GM18867 (cell line): ENCODE data around the gene ZSCAN22.
"Not testable (repeated sequence)": the region's sequence is repeated elsewhere in the genome, so short reads cannot be mapped to it uniquely, and the experiment has no call there.

Experiments used
- ATAC-seq: cut with Tn5 transposase; IDR thresholded peaks from one replicate; pipeline ENCODE4 v1.9.1; 2021; ENCODE audit warnings: mild to moderate bottlenecking, moderate library complexity; ENCODE audit not compliant: unreplicated experiment

The ZSCAN22 gene

GRCh38 chr19:58368561-58369360 is 42.0 kb downstream of the ZSCAN22 start:
- ATAC-seq, result no peak

DNA sequence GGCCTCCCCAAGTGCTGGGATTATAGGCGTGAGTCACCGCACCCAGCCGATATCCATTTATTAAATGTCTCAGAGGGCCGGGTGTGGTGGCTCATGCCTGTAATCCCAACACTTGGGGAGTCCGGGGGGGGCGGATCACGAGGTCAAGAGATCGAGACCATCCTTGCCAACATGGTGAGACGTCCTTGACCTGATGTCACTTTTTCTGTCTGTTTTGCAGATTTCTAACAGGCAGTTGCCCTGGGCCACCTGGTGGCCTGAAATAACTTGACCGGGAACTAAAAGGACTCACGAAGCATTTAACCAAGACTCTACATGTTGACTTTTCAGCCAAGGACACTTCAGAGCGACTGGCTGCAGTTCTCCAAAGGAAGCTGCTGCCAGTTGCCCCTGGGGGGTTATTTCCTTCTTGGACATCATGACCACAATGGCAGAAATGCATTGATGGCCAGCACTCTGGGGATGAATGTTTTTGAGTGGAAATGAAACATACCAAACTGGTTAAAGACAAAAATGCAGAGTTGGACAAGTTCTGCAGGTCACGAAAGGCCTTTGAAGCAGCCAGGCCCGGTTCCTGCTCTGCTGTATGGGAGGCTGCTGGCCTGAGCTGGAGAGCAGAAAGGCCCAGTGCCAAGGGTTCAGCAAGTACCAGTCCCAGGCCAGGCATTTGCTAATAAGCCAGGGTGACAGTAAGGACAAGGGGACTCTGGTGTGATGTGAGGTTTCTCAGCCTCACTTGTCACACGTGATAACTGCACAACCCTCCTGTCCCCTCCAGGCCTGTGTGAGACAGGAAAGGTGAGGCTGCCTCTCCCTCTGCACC is 45.7 kb downstream of the ZSCAN22 start:
- no peak for ATAC-seq

DNA sequence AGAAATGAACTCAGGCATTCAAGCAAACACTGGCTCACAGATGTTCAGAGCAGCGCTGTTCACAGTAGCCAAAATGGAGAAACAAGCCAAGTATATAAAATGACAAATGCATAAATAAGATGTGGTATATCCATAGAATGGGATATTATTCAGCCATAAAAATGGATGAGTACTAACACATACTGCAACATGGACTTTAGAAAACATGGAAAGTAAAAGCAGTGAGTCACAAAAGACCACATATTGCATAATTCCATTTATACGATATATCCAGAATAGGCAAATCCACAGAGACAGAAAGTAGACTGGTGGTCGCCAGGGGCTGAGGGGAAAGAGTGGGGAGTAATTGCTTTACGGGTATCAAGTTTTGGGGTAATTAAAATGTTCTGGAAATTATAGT is 47.4 kb downstream of the ZSCAN22 start:
- ATAC-seq, result no peak

DNA sequence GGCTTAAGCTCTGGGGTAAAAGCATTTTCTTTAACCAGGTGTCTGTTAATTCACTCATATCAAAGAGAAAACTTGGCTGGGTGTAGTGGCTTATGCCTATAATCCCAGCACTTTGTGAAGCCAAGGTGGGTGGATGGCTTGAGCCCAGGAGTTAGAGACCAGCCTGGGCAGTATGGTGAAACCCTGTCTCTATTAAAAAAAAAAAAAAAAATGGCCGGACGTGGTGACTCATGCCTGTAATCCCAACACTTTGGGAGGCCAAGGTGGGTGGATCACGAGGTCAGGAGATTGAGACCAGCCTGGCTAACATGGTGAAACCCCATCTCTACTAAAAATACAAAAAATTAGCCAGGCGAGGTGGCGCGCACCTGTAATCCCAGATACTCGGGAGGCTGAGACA is 49.9 kb downstream of the ZSCAN22 start:
- not testable (repeated sequence) for ATAC-seq

DNA sequence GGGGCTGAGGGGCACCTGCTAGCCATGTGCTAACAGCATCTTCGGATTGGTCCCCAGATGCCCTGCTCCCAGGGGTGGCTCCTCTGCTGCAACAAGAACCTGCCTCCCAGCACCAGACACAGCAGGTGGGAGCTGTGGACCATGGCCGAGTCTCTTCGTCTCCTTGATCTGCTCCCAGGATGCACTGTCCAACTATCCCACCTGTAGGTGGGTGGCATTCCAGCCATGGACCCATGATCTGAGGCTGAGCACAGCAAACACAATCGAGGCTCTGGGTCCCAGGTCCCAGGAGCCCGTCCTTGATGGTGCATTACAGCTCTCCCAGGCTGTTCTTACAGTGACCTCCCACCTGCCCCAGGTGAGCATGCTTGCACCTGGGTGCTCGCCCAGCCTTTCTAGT is 52.5 kb downstream of the ZSCAN22 start:
- no peak for ATAC-seq

DNA sequence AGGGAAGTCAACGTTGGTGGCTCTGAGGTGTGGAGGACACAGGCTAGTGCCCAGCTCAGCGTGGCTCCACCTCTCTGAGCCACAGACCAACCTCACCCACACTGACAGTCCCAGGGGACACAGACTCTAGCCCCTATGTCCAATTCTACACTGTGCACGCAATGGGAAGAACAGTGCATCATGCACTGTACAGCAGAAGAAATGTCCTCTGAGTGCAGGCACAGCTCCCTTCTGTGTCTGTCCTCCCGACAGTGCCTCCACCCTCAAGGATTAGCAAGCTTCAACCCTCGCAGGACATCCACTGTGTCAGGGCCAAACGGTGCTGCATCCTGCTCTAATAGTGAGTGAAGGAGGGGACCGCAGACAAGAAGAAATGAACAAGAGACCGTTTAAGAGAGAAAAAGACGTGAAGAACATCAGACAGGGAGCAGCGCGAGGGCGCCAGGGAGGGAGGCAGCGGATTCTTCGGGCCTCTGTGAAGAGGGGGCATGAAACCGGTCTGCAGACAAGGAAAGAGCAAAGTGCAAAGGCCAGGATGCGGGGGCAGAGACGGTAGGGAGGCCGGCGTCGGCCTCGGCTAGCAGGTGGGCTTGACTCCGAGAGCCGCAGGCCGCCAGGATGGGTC is 53.4 kb downstream of the ZSCAN22 start:
- no peak for ATAC-seq

GRCh38 chr19:58380662-58381459 is 54.1 kb downstream of the ZSCAN22 start, which contains the start of gene ZNF837:
ZNF837 (minus strand) TSS chr19:58381030; CDS start chr19:58369332, 11,698 bp downstream.
- ATAC-seq, result peak; percentile 76

DNA sequence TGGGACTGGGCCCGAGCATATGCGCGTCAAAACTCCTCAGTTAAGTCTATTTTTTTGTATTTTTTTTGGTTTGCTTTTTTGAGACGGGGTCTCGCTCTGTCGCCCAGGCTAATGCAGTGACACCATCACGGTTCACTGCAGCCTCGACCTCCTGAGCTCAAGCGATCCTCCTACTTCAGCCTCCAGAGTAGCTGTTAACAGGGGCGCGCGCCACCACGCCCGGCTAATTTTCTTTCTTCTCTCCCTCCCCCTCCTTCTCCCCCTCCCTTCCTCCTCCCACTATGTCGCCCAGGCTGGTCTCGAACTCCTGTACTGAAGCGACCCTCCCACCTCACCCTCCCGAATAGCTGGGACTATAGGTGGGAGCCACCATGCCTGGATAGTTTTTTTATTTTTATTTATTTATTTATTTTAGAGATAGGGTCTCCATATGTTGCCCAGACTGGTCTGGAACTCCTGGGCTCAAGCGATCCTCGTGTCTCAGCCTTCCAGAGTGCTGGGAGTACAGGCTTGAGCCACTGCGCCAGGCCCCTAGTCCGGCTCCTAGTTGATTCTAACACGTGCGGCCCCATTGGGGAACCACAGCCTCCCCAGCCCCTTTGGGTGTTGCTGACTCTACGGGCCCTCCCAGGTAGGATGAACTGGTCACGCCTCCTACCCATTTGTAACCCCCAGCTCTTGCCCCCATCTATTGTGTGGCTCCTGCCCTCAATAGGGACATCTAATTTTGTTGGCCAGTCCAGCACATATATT is 54.8 kb downstream of the ZSCAN22 start:
- no peak for ATAC-seq

GRCh38 chr19:58382997-58383603 is 56.3 kb downstream of the ZSCAN22 start:
- ATAC-seq, result no peak

DNA sequence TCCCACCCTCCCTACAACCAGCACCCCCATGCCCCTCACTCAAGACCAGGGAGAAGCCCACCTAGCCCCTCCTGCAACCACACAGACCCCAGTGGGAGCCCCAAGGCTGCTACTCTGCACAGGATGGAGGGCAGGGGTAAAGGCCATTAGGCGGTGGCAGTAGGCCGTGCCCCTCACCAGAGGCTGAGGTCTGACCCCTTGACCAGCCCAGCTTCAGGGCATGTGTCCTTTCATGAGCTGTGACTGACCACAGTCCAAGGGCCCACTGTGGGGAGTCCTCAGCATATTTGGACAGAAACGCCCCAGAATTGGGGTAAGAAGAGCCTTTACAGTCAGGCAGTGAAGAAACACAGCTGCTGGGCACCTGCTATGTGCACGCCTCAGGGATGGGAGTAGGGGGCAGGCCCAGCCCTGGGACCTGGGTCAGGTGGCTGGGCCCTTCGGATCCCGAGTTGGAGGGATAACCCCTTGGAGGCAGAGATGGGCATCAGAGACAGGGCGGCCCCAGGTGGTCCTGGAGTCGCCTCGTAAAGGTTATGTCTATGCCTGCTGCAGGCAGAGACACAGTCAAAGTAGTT is 58.6 kb downstream of the ZSCAN22 start:
- no peak for ATAC-seq

GRCh38 chr19:58385891-58386575 is 59.2 kb downstream of the ZSCAN22 start:
- peak; percentile 0 for ATAC-seq

DNA sequence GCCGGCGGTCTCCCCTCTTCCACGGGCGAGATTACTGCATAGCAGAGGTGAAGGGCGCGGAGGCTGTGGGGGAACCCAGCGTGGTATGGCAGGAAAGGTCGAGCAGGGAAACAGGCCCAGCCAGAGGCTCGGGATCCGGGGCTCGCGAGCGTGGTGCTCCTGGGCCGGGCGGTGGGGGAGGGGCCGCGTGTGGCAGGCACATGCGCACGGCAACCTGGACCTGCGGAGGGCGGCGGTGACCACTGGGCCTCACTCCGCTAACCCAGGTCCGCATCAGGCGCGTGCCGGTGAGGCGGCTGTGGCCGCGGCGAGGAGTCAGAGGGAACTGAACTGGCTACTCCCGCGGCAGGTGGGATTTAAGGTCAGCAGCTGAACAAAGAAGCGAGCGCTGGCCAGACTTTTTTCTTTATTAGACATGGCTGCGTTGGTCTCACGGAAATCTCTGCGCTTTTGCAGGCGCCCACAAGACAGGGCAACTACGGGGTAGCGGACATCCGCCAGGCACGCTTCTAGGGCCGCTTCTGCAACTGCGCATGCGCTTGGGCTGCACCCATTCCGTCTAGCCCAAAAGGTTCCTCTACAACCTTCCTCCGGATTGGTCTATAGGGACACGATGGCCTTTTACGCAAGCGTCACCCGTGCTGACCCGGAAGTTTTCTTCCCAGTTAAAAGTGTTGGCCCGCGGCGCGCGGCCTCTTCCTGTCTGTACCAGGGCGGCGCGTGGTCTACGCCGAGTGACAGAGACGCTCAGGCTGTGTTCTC is 60.0 kb downstream of the ZSCAN22 start, which contains the start of gene RPS5:
Gene RPS5 (plus strand): TSS at position 694 of the 762 bp plus-strand sequence. CDS start 869 bp downstream, outside the sequence.
- ATAC-seq, result peak; percentile 85

- ATAC-seq, result no peak
These were observed 60.8 kb downstream of the ZSCAN22 start for GRCh38 chr19:58387338-58388174.

DNA sequence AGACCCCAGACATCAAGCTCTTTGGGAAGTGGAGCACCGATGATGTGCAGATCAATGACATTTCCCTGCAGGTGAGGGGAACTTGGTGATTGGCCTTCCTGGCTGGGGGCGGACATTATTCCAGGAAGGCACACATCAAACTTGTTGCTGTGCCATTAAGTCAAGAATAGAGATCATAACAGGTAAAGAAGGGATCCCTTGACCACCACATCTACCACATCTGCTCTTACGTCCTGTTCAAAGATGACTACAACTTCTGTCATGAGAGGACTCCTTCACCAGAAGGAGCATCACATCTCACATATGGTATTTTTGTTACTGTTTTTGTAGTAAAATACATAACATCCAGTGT is 61.4 kb downstream of the ZSCAN22 start:
- ATAC-seq, result no peak
